Neural cell (in vitro differentiated cells): Measurements from ENCODE around the gene UBASH3B.

Experiments
- EP300 ChIP-seq: fragments of 450-650 bp; conservative IDR thresholded peaks from 2 replicates; pipeline ENCODE4 v1.6.1; 2014; ENCODE audit warnings: antibody characterized with exemption, mild to moderate bottlenecking, moderate library complexity; ENCODE audit not compliant: poor library complexity, severe bottlenecking
- EZH2 ChIP-seq: fragments of 200-600, 300-800 bp; shearing (Covaris generic), sonication (generic); IDR thresholded peaks from 2 replicates; pipeline ENCODE4 v1.6.1; 2014; ENCODE audit warnings: antibody characterized with exemption, low read length, borderline replicate concordance, mild to moderate bottlenecking; ENCODE audit not compliant: insufficient read depth, poor library complexity, severe bottlenecking
- MXI1 ChIP-seq: fragments of 450-650 bp; conservative IDR thresholded peaks from 2 replicates; pipeline ENCODE4 v1.6.1; 2014; ENCODE audit warnings: antibody characterized with exemption, mild to moderate bottlenecking; ENCODE audit not compliant: poor library complexity, severe bottlenecking
- POLR2AphosphoS5 ChIP-seq: IDR thresholded peaks from 2 replicates; pipeline ENCODE4 v1.6.1; 2012
- RAD21 ChIP-seq: fragments of 450-650 bp; conservative IDR thresholded peaks from 2 replicates; pipeline ENCODE4 v1.6.1; 2014; ENCODE audit warnings: antibody characterized with exemption, mild to moderate bottlenecking, moderate library complexity
- SMC3 ChIP-seq: fragments of 450-650 bp; conservative IDR thresholded peaks from 2 replicates; pipeline ENCODE4 v1.6.1; 2014; ENCODE audit warnings: antibody characterized with exemption, mild to moderate bottlenecking, moderate library complexity; ENCODE audit not compliant: poor library complexity
- TF ChIP-seq, protein P1 (sequence below): fragments of 450-650 bp; IDR thresholded peaks from 2 replicates; pipeline ENCODE4 v1.5.1; 2014; ENCODE audit warnings: antibody characterized with exemption, mild to moderate bottlenecking, moderate library complexity; ENCODE audit not compliant: poor library complexity, severe bottlenecking

- no peak for TF ChIP-seq EZH2
- TF ChIP-seq, protein P1, sequence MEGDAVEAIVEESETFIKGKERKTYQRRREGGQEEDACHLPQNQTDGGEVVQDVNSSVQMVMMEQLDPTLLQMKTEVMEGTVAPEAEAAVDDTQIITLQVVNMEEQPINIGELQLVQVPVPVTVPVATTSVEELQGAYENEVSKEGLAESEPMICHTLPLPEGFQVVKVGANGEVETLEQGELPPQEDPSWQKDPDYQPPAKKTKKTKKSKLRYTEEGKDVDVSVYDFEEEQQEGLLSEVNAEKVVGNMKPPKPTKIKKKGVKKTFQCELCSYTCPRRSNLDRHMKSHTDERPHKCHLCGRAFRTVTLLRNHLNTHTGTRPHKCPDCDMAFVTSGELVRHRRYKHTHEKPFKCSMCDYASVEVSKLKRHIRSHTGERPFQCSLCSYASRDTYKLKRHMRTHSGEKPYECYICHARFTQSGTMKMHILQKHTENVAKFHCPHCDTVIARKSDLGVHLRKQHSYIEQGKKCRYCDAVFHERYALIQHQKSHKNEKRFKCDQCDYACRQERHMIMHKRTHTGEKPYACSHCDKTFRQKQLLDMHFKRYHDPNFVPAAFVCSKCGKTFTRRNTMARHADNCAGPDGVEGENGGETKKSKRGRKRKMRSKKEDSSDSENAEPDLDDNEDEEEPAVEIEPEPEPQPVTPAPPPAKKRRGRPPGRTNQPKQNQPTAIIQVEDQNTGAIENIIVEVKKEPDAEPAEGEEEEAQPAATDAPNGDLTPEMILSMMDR, result no peak
- TF ChIP-seq POLR2AphosphoS5, result no peak
- TF ChIP-seq EP300, result no peak
- TF ChIP-seq RAD21, result no peak
- TF ChIP-seq MXI1, result no peak
- no peak for TF ChIP-seq SMC3
Measured at GRCh38 chr11:122696662-122697061, 41.1 kb downstream of the UBASH3B start.
